Measurements from ENCODE around the gene LMO2.

LMO2 gene

GRCh38 chr11:33829430-33830141 is 62.3 kb downstream of the LMO2 start:
- TF ChIP-seq ZFP30 (CRISPR knock-in tag; IDR thresholded peaks at IDR 0.05) (no peak), GLIS3 (CRISPR knock-in tag; IDR thresholded peaks at IDR 0.05) (no peak), OSR1 (CRISPR knock-in tag; IDR thresholded peaks at IDR 0.05) (no peak), TOX (CRISPR knock-in tag; IDR thresholded peaks at IDR 0.05; ENCODE audit: borderline replicate concordance) (no peak), BACH2 (CRISPR knock-in tag; IDR thresholded peaks at IDR 0.05; ENCODE audit: borderline replicate concordance) (no peak), SNAI2 (CRISPR knock-in tag; IDR thresholded peaks at IDR 0.05) (no peak), CREB5 (CRISPR knock-in tag; IDR thresholded peaks at IDR 0.05; ENCODE audit: low read depth) (no peak), ESRRG (CRISPR knock-in tag; IDR thresholded peaks at IDR 0.05) (no peak), TCF4 (CRISPR knock-in tag; IDR thresholded peaks at IDR 0.05; ENCODE audit: borderline replicate concordance) (no peak), CSDC2 (CRISPR knock-in tag; IDR thresholded peaks at IDR 0.05) (no peak), TSHZ2 (CRISPR knock-in tag; IDR thresholded peaks at IDR 0.05) (no peak), ARNTL (CRISPR knock-in tag; IDR thresholded peaks at IDR 0.05; ENCODE audit: borderline replicate concordance, low read depth) (no peak), ZC3H10 (CRISPR knock-in tag; IDR thresholded peaks at IDR 0.05) (no peak), ZNF565 (CRISPR knock-in tag; conservative IDR thresholded peaks at IDR 0.05; ENCODE audit: low read depth) (no peak), ZFP3 (CRISPR knock-in tag; IDR thresholded peaks at IDR 0.05) (no peak), ZNF70 (CRISPR knock-in tag; IDR thresholded peaks at IDR 0.05) (no peak), ISL1 (CRISPR knock-in tag; IDR thresholded peaks at IDR 0.05) (no peak), CSRNP3 (CRISPR knock-in tag; IDR thresholded peaks at IDR 0.05) (no peak), RARB (CRISPR knock-in tag; IDR thresholded peaks at IDR 0.05) (no peak)
- peak; percentile 97 for ATAC-seq

GRCh38 chr11:33828604-33829429 is 63.1 kb downstream of the LMO2 start:
- peak; percentile 75 for ATAC-seq
- TF ChIP-seq ZFP30 (CRISPR knock-in tag; IDR thresholded peaks at IDR 0.05) (no peak), ISL1 (CRISPR knock-in tag; IDR thresholded peaks at IDR 0.05) (no peak), ZNF70 (CRISPR knock-in tag; IDR thresholded peaks at IDR 0.05) (no peak), ESRRG (CRISPR knock-in tag; IDR thresholded peaks at IDR 0.05) (no peak), ARNTL (CRISPR knock-in tag; IDR thresholded peaks at IDR 0.05; ENCODE audit: borderline replicate concordance, low read depth) (no peak), ZC3H10 (CRISPR knock-in tag; IDR thresholded peaks at IDR 0.05) (no peak), TCF4 (CRISPR knock-in tag; IDR thresholded peaks at IDR 0.05; ENCODE audit: borderline replicate concordance) (no peak), GLIS3 (CRISPR knock-in tag; IDR thresholded peaks at IDR 0.05) (no peak), TSHZ2 (CRISPR knock-in tag; IDR thresholded peaks at IDR 0.05) (no peak), POU6F1 (CRISPR knock-in tag; IDR thresholded peaks at IDR 0.05; ENCODE audit: borderline replicate concordance, low read depth) (no peak), ZNF565 (CRISPR knock-in tag; conservative IDR thresholded peaks at IDR 0.05; ENCODE audit: low read depth) (no peak), ZNF8 (CRISPR knock-in tag; IDR thresholded peaks at IDR 0.05) (no peak), PATZ1 (CRISPR knock-in tag; IDR thresholded peaks at IDR 0.05; ENCODE audit: borderline replicate concordance) (no peak), CSRNP3 (CRISPR knock-in tag; IDR thresholded peaks at IDR 0.05) (no peak)
